HUES48 (cell line): ENCODE measurements around the gene DPH2.
A peak's percentile ranks its signal among the peaks of the same experiment; 100 is the strongest.

Experiments
- H3K27ac ChIP-seq: one replicate; pipeline ENCODE4 v1.7.0; 2013; ENCODE audit warnings: low read depth, low read length, inconsistent platforms
- H3K27me3 ChIP-seq: 2 replicates; pipeline ENCODE4 v1.6.1; 2013; ENCODE audit warnings: mild to moderate bottlenecking, low read length; ENCODE audit not compliant: control insufficient read depth, insufficient read depth
- H3K36me3 ChIP-seq: 2 replicates; pipeline ENCODE4 v1.6.1; 2013; ENCODE audit warnings: low read length; ENCODE audit not compliant: control insufficient read depth, insufficient read depth
- H3K4me1 ChIP-seq: 2 replicates; pipeline ENCODE4 v1.6.1; 2013; ENCODE audit warnings: mild to moderate bottlenecking, low read length; ENCODE audit not compliant: control insufficient read depth, insufficient read depth
- H3K4me3 ChIP-seq: 2 replicates; pipeline ENCODE4 v1.5.1; 2013; ENCODE audit warnings: mild to moderate bottlenecking, low read depth, low read length
- H3K9ac ChIP-seq: 2 replicates; pipeline ENCODE4 v1.6.1; 2013; ENCODE audit warnings: mild to moderate bottlenecking, low read depth, low read length, moderate library complexity
- H3K9me3 ChIP-seq: 2 replicates; pipeline ENCODE4 v1.6.1; 2013; ENCODE audit warnings: low read length; ENCODE audit not compliant: control insufficient read depth, insufficient read depth

Gene DPH2

GRCh38 chr1:43957407-43958040, 12.3 kb upstream of the DPH2 start:
- Histone ChIP-seq H3K27ac (no peak overlapping the region), H3K4me1 (peaks cover 4% of the 10 kb centered on the region), H3K27me3 (no peaks in the 10 kb centered on the region), H3K36me3 (peaks cover 32% of the 10 kb centered on the region), H3K4me3 (no peak overlapping the region), H3K9ac (no peak overlapping the region), H3K9me3 (no peaks in the 10 kb centered on the region)

DNA sequence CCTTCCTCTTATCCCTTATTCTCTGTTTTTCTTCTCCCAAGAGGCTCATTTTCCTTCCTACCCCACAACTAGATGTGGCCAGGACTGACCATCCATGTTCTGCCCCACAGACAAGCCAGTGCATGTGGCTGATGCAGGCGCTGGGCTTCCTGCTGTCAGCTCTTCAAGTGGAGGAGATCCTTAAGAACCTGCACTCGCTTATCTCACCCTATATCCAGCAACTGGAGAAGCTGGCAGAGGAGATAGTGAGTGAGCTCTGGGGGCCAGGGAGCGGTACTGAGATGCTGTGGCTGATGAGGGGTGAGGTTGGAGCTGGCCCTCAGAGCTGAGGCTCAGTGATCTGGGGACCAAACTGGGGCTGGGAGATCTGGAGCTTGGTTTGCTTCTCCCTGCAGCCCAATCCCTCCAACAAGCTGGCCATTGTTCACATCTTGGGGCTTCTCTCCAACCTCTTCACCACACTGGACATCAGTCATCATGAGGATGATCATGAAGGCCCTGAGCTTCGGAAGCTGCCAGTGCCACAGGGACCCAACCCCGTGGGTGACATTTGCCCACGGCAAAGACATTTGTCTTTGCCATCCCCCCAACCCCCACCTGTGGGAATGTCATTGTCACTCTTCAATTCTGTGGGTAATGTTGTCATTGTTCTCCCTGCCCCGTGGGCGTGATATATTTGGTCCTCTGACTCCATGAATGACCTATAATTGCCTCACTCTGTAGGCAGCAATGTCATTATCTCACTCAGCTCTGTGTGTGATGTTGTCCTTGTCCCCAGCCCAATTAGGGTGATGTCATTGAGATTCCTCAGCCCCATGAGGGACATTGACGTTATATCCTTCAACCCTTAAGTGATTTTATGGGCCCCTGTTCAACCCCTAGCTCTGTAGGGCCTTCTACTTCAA, 11.2 kb upstream of the DPH2 start:
- peaks cover 32% of the 10 kb centered on the region for H3K36me3 ChIP-seq
- no peak overlapping the region for H3K4me3 ChIP-seq
- H3K4me1 ChIP-seq, result no peaks in the 10 kb centered on the region
- no peak overlapping the region for H3K9ac ChIP-seq
- no peak overlapping the region for H3K27ac ChIP-seq
- H3K27me3 ChIP-seq, result no peaks in the 10 kb centered on the region
- no peaks in the 10 kb centered on the region for H3K9me3 ChIP-seq

DNA sequence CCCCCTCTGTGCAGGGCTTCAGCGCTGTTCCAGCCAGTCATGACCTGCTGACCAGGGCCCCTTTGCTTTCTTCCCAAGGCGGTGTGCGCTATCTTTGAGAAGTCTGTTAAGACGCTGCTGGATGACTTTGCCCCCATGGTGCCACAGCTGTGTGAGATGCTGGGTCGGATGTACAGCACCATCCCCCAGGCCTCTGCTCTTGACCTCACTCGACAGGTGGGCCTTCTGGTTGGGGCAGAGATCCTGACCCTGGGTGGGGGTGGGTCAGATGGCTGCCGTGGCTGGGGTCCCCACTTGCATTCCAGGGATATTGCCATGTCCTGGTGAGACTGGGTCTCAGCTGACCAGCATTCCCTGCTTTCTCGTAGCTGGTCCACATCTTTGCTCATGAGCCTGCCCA, 9.0 kb upstream of the DPH2 start:
- Histone ChIP-seq H3K27me3 (no peaks in the 10 kb centered on the region), H3K36me3 (peaks cover 32% of the 10 kb centered on the region), H3K9me3 (no peaks in the 10 kb centered on the region), H3K4me3 (no peak overlapping the region), H3K9ac (no peak overlapping the region), H3K4me1 (no peaks in the 10 kb centered on the region), H3K27ac (no peak overlapping the region)

- no peaks in the 10 kb centered on the region for H3K4me1 ChIP-seq
- H3K4me3 ChIP-seq, result no peak overlapping the region
- H3K27me3 ChIP-seq, result no peaks in the 10 kb centered on the region
- no peaks in the 10 kb centered on the region for H3K9me3 ChIP-seq
- no peak overlapping the region for H3K27ac ChIP-seq
- H3K36me3 ChIP-seq, result peaks cover 33% of the 10 kb centered on the region
- no peak overlapping the region for H3K9ac ChIP-seq
These were observed 8.1 kb upstream of the DPH2 start for GRCh38 chr1:43961692-43962091.

- Histone ChIP-seq H3K27ac (no peak overlapping the region), H3K27me3 (no peaks in the 10 kb centered on the region), H3K9ac (no peak overlapping the region), H3K36me3 (peaks cover 33% of the 10 kb centered on the region), H3K9me3 (no peaks in the 10 kb centered on the region), H3K4me3 (no peak overlapping the region), H3K4me1 (no peaks in the 10 kb centered on the region)
These were observed 7.5 kb upstream of the DPH2 start for GRCh38 chr1:43962324-43962723.

DNA sequence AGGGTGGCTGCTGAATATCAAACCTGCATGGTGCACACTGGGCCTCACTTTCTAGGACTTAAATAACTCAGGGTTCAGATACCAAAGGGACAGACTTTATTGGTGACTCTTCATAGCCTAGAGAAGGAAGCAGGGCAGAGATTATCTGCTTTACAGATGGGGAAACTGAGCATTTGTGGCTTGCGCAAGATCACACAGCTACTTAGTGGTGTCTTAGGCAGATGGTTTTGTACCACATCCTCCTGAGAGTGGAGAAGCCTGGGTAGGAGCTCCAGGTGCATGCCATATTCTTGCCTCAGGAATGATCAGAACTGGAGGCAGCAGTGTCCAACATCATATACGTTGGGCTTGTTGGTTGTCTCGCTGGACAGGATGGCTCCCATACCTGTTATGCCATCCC, 6.8 kb upstream of the DPH2 start:
- H3K27me3 ChIP-seq, result no peaks in the 10 kb centered on the region
- H3K9me3 ChIP-seq, result no peaks in the 10 kb centered on the region
- no peak overlapping the region for H3K9ac ChIP-seq
- peaks cover 27% of the 10 kb centered on the region; the same call in 1 of the 2 replicates for H3K36me3 ChIP-seq
- H3K4me3 ChIP-seq, result no peak overlapping the region
- H3K27ac ChIP-seq, result no peak overlapping the region
- no peaks in the 10 kb centered on the region for H3K4me1 ChIP-seq

DNA sequence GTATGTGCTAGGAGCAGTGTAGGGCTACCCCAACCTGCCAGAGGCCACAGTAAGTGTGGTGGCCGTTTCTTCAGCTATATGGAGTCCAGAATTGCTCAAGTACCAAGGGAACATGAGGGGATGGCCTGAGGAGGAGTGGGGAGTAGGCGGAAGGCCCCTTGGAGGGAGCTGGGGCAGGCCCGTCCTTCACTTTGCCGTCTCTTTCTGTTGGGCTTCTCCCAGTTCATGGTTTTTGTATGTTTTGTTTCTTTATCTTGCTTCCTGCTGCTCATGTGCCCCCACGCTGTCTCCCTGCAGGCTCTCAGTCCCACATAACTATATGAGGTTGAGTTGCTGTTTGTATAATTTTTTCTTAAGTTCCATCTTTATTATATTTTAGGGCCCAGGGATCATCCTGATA, 5.9 kb upstream of the DPH2 start:
- H3K4me3 ChIP-seq, result no peak overlapping the region
- peaks cover 21% of the 10 kb centered on the region; the same call in 1 of the 2 replicates for H3K36me3 ChIP-seq
- H3K9me3 ChIP-seq, result no peaks in the 10 kb centered on the region
- no peak overlapping the region for H3K9ac ChIP-seq
- H3K27ac ChIP-seq, result no peak overlapping the region
- no peaks in the 10 kb centered on the region for H3K4me1 ChIP-seq
- H3K27me3 ChIP-seq, result no peaks in the 10 kb centered on the region

- H3K9me3 ChIP-seq, result no peaks in the 10 kb centered on the region
- H3K4me1 ChIP-seq, result no peaks in the 10 kb centered on the region
- no peaks in the 10 kb centered on the region for H3K27me3 ChIP-seq
- peaks cover 19% of the 10 kb centered on the region; the same call in 1 of the 2 replicates for H3K36me3 ChIP-seq
- H3K4me3 ChIP-seq, result no peak overlapping the region
- no peak overlapping the region for H3K9ac ChIP-seq
- H3K27ac ChIP-seq, result no peak overlapping the region
These were observed 4.5 kb upstream of the DPH2 start for GRCh38 chr1:43965316-43965715.

GRCh38 chr1:43968348-43968948, 1.4 kb upstream of the DPH2 start:
- Histone ChIP-seq H3K4me1 (no peaks in the 10 kb centered on the region; the same call in 1 of the 2 replicates), H3K27me3 (no peaks in the 10 kb centered on the region), H3K9me3 (no peaks in the 10 kb centered on the region), H3K36me3 (peaks cover 27% of the 10 kb centered on the region), H3K27ac (no peak overlapping the region), H3K9ac (no peak overlapping the region), H3K4me3 (no peak overlapping the region)

DNA sequence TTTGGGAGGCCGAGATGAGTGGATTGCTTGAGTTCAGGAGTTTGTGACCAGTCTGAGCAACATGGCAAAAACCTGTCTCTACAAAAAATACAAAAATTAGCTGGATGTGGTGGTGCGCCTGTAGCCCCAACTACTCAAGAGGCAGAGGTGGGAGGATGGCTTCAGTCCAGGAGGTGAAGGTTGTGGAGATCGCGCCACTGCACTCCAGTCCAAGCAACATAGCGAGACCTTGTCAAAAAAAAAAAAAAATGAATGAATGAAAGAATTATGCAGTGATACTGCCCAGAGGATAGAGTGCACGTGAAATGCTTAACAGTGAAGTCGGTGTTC, 429 bp upstream of the DPH2 start:
- Histone ChIP-seq H3K9ac (no peak overlapping the region), H3K27ac (no peak overlapping the region), H3K27me3 (no peaks in the 10 kb centered on the region), H3K4me1 (peaks cover 6% of the 10 kb centered on the region), H3K36me3 (peaks cover 27% of the 10 kb centered on the region), H3K9me3 (no peaks in the 10 kb centered on the region), H3K4me3 (peak overlapping the region; percentile 44)

- peaks cover 6% of the 10 kb centered on the region for H3K4me1 ChIP-seq
- H3K36me3 ChIP-seq, result peaks cover 27% of the 10 kb centered on the region
- H3K27ac ChIP-seq, result no peak overlapping the region
- no peaks in the 10 kb centered on the region for H3K27me3 ChIP-seq
- peak overlapping the region; percentile 49; the same call in 1 of the 2 replicates for H3K9ac ChIP-seq
- H3K9me3 ChIP-seq, result no peaks in the 10 kb centered on the region
- H3K4me3 ChIP-seq, result peak overlapping the region; percentile 85
These were observed 692 bp downstream of the DPH2 start for GRCh38 chr1:43970502-43970901.
